ENCODE data around the gene ANKRD55.

ANKRD55 gene

DNA sequence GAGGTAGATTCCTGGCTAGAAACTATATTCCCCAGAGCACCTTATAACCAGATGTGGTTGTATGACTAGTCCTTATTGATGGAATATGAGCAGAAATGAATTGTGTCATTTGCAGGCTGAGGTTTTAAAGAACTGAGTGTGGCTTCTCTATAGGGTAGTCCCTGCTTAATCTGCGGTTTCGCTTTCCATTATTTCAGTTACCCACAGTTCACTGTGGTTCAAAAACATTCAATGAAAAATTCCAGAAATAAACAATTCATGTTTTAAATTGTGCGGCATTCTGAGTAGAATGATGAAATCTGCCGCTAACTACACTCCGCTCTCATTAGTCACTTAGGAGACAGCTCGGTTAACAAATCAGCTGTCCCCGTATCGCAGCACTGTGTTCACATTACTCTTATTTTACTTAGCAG, 65.1 kb downstream of the ANKRD55 start:
- H3K36me3 ChIP-seq (ENCODE audit: control insufficient read depth in 2 of 2, insufficient read depth in 1 of 2, low read length in 2 of 2): no peaks in the 10 kb centered on the region
- TF ChIP-seq ZNF777 (tag by site-specific recombination; IDR thresholded peaks at IDR 0.05; ENCODE audit: borderline replicate concordance) (no peak), ZXDB (tag by site-specific recombination; IDR thresholded peaks at IDR 0.05) (no peak), ZNF600 (tag by site-specific recombination; IDR thresholded peaks at IDR 0.05) (no peak), GLI4 (tag by site-specific recombination; IDR thresholded peaks at IDR 0.05) (no peak), ZNF677 (tag by site-specific recombination; IDR thresholded peaks at IDR 0.05) (no peak), ZNF843 (tag by site-specific recombination; IDR thresholded peaks at IDR 0.05) (no peak), ZBTB1 (tag by site-specific recombination; IDR thresholded peaks at IDR 0.05) (no peak), ZNF311 (tag by site-specific recombination; IDR thresholded peaks at IDR 0.05; ENCODE audit: borderline replicate concordance) (no peak), RBAK (tag by site-specific recombination; IDR thresholded peaks at IDR 0.05) (no peak), EGR2 (tag by site-specific recombination; IDR thresholded peaks at IDR 0.05; ENCODE audit: low read depth) (no peak), ZBTB17 (tag by site-specific recombination; IDR thresholded peaks at IDR 0.05) (no peak)
- TF ChIP-seq, protein P1, sequence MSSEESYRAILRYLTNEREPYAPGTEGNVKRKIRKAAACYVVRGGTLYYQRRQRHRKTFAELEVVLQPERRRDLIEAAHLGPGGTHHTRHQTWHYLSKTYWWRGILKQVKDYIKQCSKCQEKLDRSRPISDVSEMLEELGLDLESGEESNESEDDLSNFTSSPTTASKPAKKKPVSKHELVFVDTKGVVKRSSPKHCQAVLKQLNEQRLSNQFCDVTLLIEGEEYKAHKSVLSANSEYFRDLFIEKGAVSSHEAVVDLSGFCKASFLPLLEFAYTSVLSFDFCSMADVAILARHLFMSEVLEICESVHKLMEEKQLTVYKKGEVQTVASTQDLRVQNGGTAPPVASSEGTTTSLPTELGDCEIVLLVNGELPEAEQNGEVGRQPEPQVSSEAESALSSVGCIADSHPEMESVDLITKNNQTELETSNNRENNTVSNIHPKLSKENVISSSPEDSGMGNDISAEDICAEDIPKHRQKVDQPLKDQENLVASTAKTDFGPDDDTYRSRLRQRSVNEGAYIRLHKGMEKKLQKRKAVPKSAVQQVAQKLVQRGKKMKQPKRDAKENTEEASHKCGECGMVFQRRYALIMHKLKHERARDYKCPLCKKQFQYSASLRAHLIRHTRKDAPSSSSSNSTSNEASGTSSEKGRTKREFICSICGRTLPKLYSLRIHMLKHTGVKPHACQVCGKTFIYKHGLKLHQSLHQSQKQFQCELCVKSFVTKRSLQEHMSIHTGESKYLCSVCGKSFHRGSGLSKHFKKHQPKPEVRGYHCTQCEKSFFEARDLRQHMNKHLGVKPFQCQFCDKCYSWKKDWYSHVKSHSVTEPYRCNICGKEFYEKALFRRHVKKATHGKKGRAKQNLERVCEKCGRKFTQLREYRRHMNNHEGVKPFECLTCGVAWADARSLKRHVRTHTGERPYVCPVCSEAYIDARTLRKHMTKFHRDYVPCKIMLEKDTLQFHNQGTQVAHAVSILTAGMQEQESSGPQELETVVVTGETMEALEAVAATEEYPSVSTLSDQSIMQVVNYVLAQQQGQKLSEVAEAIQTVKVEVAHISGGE (tag by site-specific recombination; conservative IDR thresholded peaks at IDR 0.05; ENCODE audit: low read depth): no peak
- TF ChIP-seq, protein P2, sequence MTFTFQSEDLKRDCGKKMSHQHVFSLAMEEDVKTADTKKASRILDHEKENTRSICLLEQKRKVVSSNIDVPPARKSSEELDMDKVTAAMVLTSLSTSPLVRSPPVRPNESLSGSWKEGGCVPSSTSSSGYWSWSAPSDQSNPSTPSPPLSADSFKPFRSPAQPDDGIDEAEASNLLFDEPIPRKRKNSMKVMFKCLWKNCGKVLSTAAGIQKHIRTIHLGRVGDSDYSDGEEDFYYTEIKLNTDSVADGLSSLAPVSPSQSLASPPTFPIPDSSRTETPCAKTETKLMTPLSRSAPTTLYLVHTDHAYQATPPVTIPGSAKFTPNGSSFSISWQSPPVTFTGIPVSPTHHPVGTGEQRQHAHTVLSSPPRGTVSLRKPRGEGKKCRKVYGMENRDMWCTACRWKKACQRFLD (tag by site-specific recombination; IDR thresholded peaks at IDR 0.05): no peak
- TF ChIP-seq, protein P3, sequence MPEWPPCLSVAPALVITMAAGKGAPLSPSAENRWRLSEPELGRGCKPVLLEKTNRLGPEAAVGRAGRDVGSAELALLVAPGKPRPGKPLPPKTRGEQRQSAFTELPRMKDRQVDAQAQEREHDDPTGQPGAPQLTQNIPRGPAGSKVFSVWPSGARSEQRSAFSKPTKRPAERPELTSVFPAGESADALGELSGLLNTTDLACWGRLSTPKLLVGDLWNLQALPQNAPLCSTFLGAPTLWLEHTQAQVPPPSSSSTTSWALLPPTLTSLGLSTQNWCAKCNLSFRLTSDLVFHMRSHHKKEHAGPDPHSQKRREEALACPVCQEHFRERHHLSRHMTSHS (tag by site-specific recombination; IDR thresholded peaks at IDR 0.05): no peak
- TF ChIP-seq, protein P4, sequence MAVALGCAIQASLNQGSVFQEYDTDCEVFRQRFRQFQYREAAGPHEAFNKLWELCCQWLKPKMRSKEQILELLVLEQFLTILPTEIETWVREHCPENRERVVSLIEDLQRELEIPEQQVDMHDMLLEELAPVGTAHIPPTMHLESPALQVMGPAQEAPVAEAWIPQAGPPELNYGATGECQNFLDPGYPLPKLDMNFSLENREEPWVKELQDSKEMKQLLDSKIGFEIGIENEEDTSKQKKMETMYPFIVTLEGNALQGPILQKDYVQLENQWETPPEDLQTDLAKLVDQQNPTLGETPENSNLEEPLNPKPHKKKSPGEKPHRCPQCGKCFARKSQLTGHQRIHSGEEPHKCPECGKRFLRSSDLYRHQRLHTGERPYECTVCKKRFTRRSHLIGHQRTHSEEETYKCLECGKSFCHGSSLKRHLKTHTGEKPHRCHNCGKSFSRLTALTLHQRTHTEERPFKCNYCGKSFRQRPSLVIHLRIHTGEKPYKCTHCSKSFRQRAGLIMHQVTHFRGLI (tag by site-specific recombination; IDR thresholded peaks at IDR 0.05): no peak
- no peak overlapping the region for H3K4me3 ChIP-seq (ENCODE audit: low read depth, low read length)
- no peak overlapping the region for H3K27ac ChIP-seq (ENCODE audit: extremely low read depth, low read depth, low read length)
- CTCF ChIA-PET: no interaction called here
- H3K4me1 ChIP-seq (ENCODE audit: control insufficient read depth, insufficient read depth, low read length): peaks cover 10% of the 10 kb centered on the region
- H3K9me3 ChIP-seq (ENCODE audit: control insufficient read depth, insufficient read depth, low read depth, low read length): no peaks in the 10 kb centered on the region
- POLR2A ChIA-PET: no interaction called here

DNA sequence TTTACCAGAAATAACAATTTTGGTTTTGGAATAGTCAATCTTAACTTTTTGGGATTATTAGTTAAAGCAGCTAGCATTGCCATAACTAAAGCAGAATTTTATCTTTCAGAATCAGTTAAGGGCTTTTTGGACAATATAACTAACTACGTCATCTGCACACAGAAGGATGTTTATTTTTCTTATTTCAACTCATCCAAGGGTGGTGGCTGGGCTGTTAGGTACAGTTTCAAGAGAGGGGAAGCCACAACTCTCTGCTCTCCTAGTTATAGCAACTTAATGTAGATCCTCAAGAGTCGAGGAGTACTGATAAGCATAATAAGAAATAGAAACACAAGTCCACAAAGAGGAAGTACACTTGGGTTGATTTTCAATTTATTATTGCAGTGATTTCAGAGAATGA, 65.6 kb downstream of the ANKRD55 start:
- H3K36me3 ChIP-seq (ENCODE audit: control insufficient read depth in 2 of 2, insufficient read depth in 1 of 2, low read length in 2 of 2): no peaks in the 10 kb centered on the region
- no peak overlapping the region for H3K27ac ChIP-seq (ENCODE audit: extremely low read depth, low read depth, low read length)
- no peak overlapping the region for H3K4me3 ChIP-seq (ENCODE audit: low read depth, low read length)
- no peaks in the 10 kb centered on the region for H3K9me3 ChIP-seq (ENCODE audit: control insufficient read depth, insufficient read depth, low read depth, low read length)
- CTCF ChIA-PET: no interaction called here
- POLR2A ChIA-PET: no interaction called here
- peaks cover 10% of the 10 kb centered on the region for H3K4me1 ChIP-seq (ENCODE audit: control insufficient read depth, insufficient read depth, low read length)
- TF ChIP-seq ZNF214 (tag by site-specific recombination; IDR thresholded peaks at IDR 0.05; ENCODE audit: borderline replicate concordance) (no peak), GLI4 (tag by site-specific recombination; IDR thresholded peaks at IDR 0.05) (no peak), ZNF10 (tag by site-specific recombination; IDR thresholded peaks at IDR 0.05) (no peak), ZNF341 (tag by site-specific recombination; IDR thresholded peaks at IDR 0.05; ENCODE audit: low read depth) (no peak), ZNF677 (tag by site-specific recombination; IDR thresholded peaks at IDR 0.05) (no peak), ZNF366 (tag by site-specific recombination; conservative IDR thresholded peaks at IDR 0.05) (no peak), ZSCAN16 (tag by site-specific recombination; IDR thresholded peaks at IDR 0.05) (no peak), FEZF1 (tag by site-specific recombination; IDR thresholded peaks at IDR 0.05) (no peak), MYNN (tag by site-specific recombination; IDR thresholded peaks at IDR 0.05; ENCODE audit: borderline replicate concordance) (no peak), ZNF175 (tag by site-specific recombination; IDR thresholded peaks at IDR 0.05) (no peak), OSR2 (tag by site-specific recombination; IDR thresholded peaks at IDR 0.05) (peak; percentile 16; the same call in 1 of the 2 replicates), ZFP69B (tag by site-specific recombination; IDR thresholded peaks at IDR 0.05) (no peak)
- TF ChIP-seq, protein P5, sequence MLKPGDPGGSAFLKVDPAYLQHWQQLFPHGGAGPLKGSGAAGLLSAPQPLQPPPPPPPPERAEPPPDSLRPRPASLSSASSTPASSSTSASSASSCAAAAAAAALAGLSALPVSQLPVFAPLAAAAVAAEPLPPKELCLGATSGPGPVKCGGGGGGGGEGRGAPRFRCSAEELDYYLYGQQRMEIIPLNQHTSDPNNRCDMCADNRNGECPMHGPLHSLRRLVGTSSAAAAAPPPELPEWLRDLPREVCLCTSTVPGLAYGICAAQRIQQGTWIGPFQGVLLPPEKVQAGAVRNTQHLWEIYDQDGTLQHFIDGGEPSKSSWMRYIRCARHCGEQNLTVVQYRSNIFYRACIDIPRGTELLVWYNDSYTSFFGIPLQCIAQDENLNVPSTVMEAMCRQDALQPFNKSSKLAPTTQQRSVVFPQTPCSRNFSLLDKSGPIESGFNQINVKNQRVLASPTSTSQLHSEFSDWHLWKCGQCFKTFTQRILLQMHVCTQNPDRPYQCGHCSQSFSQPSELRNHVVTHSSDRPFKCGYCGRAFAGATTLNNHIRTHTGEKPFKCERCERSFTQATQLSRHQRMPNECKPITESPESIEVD (tag by site-specific recombination; IDR thresholded peaks at IDR 0.05): 0 out of 2 replicates have a peak, but pooled peaks have one; percentile 15
- TF ChIP-seq, protein P6, sequence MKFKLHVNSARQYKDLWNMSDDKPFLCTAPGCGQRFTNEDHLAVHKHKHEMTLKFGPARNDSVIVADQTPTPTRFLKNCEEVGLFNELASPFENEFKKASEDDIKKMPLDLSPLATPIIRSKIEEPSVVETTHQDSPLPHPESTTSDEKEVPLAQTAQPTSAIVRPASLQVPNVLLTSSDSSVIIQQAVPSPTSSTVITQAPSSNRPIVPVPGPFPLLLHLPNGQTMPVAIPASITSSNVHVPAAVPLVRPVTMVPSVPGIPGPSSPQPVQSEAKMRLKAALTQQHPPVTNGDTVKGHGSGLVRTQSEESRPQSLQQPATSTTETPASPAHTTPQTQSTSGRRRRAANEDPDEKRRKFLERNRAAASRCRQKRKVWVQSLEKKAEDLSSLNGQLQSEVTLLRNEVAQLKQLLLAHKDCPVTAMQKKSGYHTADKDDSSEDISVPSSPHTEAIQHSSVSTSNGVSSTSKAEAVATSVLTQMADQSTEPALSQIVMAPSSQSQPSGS (tag by site-specific recombination; IDR thresholded peaks at IDR 0.05; ENCODE audit: low read depth): peak; percentile 69

All from HEK293 (cell line).